ENCODE data around the gene SYNCRIP.
A peak's percentile ranks its signal among the peaks of the same experiment; 100 is the strongest.

SYNCRIP gene

DNA sequence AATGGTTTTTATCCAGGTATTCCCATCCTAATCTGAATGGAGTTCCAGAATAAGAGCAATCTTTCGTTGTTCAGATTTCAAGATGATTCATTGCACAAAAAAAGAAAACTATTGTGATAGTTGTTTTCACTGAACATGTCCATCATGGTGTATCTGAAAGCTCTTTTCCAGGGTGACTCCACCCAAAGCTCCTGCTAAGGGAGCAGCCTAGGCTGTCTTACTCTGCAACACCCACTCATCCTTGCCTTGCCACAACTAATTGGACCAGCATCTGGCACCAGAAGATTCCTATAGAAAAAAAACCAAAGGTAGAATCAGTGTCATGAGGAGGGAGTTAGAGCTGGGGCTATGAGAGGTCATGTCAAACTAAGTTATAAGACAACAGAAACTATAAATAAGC is 7.9 kb upstream of the SYNCRIP start:
- Histone ChIP-seq H3K4me1 (peaks cover 2 to 8% (median 5%) of the 10 kb centered on the region in 10 experiments; a peak in 15 of 20 replicates), H3K36me3 (no peaks in the 10 kb centered on the region), H3K4me2 (0 out of 22 replicates have a peak overlapping the region, but pooled peaks of 1 of the 11 experiments have one; percentile 7), H3K9me3 (replicated peaks in 1 of 11) (peaks cover 0 to 11% (median 0%) of the 10 kb centered on the region in 11 experiments; a peak in 3 of 22 replicates), H3K27me3 (no peaks in the 10 kb centered on the region), H4K20me1 (no peaks in the 10 kb centered on the region), H3K9ac (no peak overlapping the region), H3K4me3 (no peak overlapping the region), H3K27ac (no peak overlapping the region)
- TF ChIP-seq Cebpa-rat (IDR thresholded peaks at IDR 0.05) = no peak

DNA sequence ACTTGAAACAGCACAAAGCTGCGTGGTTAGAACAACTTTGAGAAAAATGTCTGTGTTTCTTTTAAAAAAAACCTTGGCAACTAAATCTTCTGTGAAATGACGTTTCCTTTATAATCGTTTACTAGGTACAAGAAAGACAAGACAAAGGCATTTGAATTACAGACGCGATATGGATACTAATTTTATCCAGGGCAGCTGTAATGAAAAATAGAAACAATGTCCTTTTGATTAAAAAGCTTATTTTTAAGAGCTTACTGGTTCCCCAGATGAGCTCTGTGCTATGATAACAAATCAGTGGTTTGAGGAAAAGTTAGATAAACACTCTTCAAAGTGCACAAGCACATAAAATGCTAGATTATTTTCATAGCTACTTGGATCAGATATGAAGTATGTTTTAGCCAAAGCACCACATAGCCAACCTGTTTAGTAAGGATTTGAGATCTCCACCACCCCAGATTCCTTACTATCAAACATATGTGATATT is 1.6 kb upstream of the SYNCRIP start:
- Histone ChIP-seq H3K4me1 (peaks cover 14 to 29% (median 19%) of the 10 kb centered on the region in 10 experiments), H3K9ac (peak overlapping the region; percentile 91 to 100 (median 96)), H3K27ac (peak overlapping the region; percentile 89 to 100 (median 99)), H3K4me3 (peak overlapping the region; percentile 48 to 70 (median 61)), H4K20me1 (peaks cover 23 to 31% (median 28%) of the 10 kb centered on the region in 11 experiments; a peak in 21 of 22 replicates), H3K27me3 (no peaks in the 10 kb centered on the region), H3K9me3 (replicated peaks in 1 of 11) (peaks cover 0 to 11% (median 0%) of the 10 kb centered on the region in 11 experiments; a peak in 3 of 22 replicates), H3K4me2 (peak overlapping the region; percentile 65 to 89 (median 78)), H3K36me3 (peaks cover 6 to 23% (median 19%) of the 10 kb centered on the region in 11 experiments; a peak in 21 of 22 replicates)
- TF ChIP-seq Cebpa-rat (IDR thresholded peaks at IDR 0.05) = peak in 1 of 11 experiments; percentile 3; a peak in 1 of 22 replicates

DNA sequence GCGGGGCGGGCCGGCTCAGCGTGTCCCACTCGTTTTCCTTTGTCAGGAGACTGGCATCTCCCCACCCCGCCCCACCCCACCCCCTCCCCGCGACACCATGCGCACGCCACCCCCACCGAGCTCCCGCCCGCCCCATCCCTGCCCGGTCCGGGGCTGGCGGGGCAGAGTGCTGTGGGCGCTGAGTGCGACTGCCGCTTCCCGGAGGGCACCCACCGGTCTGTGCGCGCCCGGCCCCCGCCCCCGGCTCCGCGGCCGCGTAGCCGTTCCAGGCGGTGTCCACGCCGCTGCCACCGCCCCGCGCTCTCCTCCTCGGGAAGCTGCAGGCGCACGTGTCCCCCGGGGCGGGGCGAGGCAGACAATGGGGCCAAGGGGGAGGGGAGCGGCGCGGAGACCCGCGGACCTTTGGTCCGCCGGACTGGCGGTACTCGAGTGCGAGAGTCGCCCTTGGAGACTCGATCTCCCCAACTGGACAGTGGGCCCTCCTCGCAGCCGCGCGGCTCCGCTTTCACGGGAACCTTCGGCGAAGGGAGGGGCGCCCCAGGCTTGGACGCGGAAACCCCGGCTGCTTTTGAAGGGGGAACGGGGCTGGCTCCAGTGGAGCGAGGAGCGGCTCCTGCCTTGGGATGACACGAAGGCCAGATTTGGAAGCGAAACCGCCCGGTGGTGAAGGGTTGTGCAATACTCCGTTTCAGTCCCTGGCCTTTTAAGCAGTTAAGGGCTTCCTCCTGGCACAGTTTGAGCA is 1.0 kb upstream of the SYNCRIP start:
- peaks cover 29 to 37% (median 34%) of the 10 kb centered on the region in 11 experiments; a peak in 21 of 22 replicates for H4K20me1 ChIP-seq
- H3K27me3 ChIP-seq = no peaks in the 10 kb centered on the region
- peaks cover 0 to 11% (median 0%) of the 10 kb centered on the region in 11 experiments; a peak in 3 of 22 replicates for H3K9me3 ChIP-seq (replicated peaks in 1 of 11)
- peaks cover 12 to 29% (median 25%) of the 10 kb centered on the region in 11 experiments; a peak in 21 of 22 replicates for H3K36me3 ChIP-seq
- peak overlapping the region; percentile 48 to 70 (median 61) for H3K4me3 ChIP-seq
- peak overlapping the region in 10 of 11 experiments; percentile 65 to 89 (median 78); a peak in 16 of 22 replicates for H3K4me2 ChIP-seq
- peak; percentile 85 to 99 (median 98) for TF ChIP-seq Cebpa-rat (IDR thresholded peaks at IDR 0.05)
- H3K27ac ChIP-seq = peak overlapping the region; percentile 89 to 100 (median 99)
- H3K4me1 ChIP-seq = peaks cover 20 to 35% (median 24%) of the 10 kb centered on the region in 10 experiments
- peak overlapping the region; percentile 91 to 100 (median 96) for H3K9ac ChIP-seq

DNA sequence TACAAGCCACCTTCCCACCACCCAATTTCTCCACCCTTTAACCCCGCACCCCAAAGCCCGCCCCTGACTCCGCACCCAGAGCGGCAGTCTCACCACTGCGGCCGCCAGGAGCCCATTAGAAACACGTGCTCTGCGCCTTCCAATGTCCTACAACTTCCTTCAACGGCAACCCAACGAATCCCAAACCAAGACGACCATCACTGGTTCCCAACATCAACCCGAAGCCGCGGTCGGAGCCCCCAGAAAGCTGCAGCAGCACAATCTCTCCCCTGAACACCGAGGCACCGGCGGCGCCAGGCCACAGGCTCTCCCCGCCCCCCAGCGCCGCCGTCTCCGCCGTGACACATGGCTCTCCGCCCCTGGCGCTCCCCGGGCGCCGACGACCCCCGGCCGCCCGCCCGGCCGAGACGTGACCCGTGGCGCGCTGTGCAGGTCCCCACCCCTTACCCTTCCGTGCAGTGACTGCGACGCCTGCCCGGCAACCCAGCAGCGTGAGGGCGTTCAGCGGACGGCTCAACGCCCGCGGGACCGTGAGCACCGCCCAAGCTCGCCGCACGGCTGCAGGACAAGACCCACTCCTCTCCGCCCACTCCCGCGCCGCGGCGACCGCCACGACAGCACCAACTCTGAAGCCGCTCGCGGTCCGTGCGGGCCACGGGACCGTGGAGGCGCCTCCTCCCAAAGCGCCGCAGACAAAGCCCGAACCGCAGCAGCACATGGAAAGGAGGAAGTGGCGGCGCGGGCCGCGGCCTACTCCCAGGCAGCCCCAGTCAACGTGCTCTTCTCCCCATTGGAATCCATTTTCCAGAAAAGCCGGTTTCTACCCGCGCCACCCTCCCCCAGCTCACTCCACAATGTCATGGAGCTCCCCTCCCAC is 551 bp downstream of the SYNCRIP start:
- peak overlapping the region in 7 of 11 experiments; percentile 71 to 82 (median 81); a peak in 11 of 22 replicates for H3K4me2 ChIP-seq
- peak overlapping the region; percentile 92 to 100 (median 98) for H3K9ac ChIP-seq
- no peaks in the 10 kb centered on the region for H3K27me3 ChIP-seq
- peaks cover 26 to 45% (median 41%) of the 10 kb centered on the region in 11 experiments for H3K36me3 ChIP-seq
- 0 out of 22 replicates have a peak, but pooled peaks cover 0 to 4% (median 0%) of the 10 kb centered on the region in 11 experiments for H3K9me3 ChIP-seq (replicated peaks in 1 of 11)
- TF ChIP-seq Cebpa-rat (IDR thresholded peaks at IDR 0.05) = no peak
- peaks cover 45 to 53% (median 50%) of the 10 kb centered on the region in 11 experiments; a peak in 21 of 22 replicates for H4K20me1 ChIP-seq
- H3K4me3 ChIP-seq = peak overlapping the region; percentile 79 to 98 (median 88)
- peak overlapping the region; percentile 90 to 99 (median 98) for H3K27ac ChIP-seq
- peaks cover 23 to 43% (median 25%) of the 10 kb centered on the region in 10 experiments for H3K4me1 ChIP-seq

DNA sequence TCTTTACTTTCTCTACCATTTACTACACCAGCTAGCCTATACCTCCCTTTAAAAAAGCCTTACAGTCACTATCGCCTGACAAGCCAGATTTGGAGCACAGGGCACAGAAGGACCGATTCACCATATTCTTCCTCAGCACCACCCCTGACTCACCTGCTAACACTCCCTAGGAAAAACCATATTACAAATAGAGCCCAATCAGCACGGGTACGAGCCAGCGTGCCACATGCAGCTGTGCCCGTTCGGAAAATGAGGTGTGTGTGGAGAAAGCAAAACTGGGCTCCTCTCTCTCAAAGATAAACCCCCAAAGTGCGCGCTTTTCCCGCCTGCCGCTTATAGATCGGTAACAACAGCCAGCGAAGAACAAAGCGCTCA is 1.2 kb downstream of the SYNCRIP start:
- TF ChIP-seq Cebpa-rat (IDR thresholded peaks at IDR 0.05) = no peak
- Histone ChIP-seq H3K4me2 (peak overlapping the region; percentile 71 to 82 (median 78)), H3K27me3 (no peaks in the 10 kb centered on the region), H4K20me1 (peaks cover 49 to 59% (median 56%) of the 10 kb centered on the region in 11 experiments; a peak in 21 of 22 replicates), H3K9me3 (replicated peaks in 1 of 11) (0 out of 22 replicates have a peak, but pooled peaks cover 0 to 4% (median 0%) of the 10 kb centered on the region in 11 experiments), H3K27ac (peak overlapping the region; percentile 90 to 99 (median 98); a peak in 20 of 22 replicates), H3K36me3 (peaks cover 32 to 51% (median 47%) of the 10 kb centered on the region in 11 experiments), H3K4me3 (peak overlapping the region; percentile 79 to 98 (median 88)), H3K9ac (peak overlapping the region; percentile 92 to 100 (median 98)), H3K4me1 (peaks cover 23 to 43% (median 25%) of the 10 kb centered on the region in 10 experiments)

DNA sequence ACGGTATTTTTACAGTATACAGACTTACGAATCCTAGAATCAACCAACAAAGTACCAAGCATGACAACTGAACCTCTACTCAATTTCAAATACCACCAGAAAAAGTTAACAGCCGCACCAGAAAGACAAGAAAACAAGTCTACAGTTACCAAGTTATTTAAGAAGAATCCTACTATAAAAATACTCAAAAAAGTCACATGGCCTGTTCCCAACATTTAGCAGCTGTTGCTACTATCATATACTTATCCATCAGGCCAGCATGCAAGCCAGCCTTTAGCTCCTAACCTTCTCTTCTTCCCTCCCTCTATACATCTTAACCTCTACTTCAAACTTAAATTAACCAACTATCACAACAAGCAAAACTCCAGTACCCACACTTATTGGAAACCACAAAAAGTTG is 1.9 kb downstream of the SYNCRIP start:
- H4K20me1 ChIP-seq = peaks cover 49 to 66% (median 63%) of the 10 kb centered on the region in 11 experiments; a peak in 21 of 22 replicates
- H3K9me3 ChIP-seq (replicated peaks in 1 of 11) = no peaks in the 10 kb centered on the region
- H3K27ac ChIP-seq = peak overlapping the region in 8 of 11 experiments; percentile 97 to 99 (median 98); a peak in 13 of 22 replicates

DNA sequence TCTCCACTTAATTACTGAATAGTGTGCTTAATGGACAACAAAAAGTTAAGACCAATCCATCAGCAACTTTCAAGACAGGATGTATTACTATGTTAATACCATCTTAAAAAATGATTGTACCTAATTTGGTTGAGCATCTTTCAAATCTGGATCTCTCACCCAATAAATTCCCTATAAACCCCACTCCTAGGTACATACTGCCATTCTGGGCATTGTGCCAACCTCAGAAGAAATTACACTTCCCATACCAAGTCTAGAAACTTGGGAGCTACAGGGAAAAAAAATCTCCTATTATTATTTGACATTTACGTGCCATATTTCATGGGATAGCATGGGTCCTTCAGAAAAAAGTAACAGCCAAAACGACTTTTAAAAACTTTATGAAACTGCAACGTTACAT is 5.1 kb downstream of the SYNCRIP start:
- no peak for TF ChIP-seq Cebpa-rat (IDR thresholded peaks at IDR 0.05)
- Histone ChIP-seq H3K36me3 (peaks cover 59 to 90% (median 83%) of the 10 kb centered on the region in 11 experiments), H3K9me3 (replicated peaks in 1 of 11) (no peaks in the 10 kb centered on the region), H3K4me3 (no peak overlapping the region), H3K27me3 (no peaks in the 10 kb centered on the region), H3K9ac (no peak overlapping the region), H4K20me1 (peaks cover 70 to 99% (median 96%) of the 10 kb centered on the region in 11 experiments; a peak in 21 of 22 replicates), H3K4me1 (peaks cover 5 to 25% (median 13%) of the 10 kb centered on the region in 10 experiments; a peak in 17 of 20 replicates), H3K27ac (no peak overlapping the region), H3K4me2 (peak overlapping the region in 3 of 11 experiments; percentile 9 to 81 (median 11); a peak in 4 of 22 replicates)

More for the DNA sequence above, 1.9 kb downstream of the SYNCRIP start:
- H3K9ac ChIP-seq = peak overlapping the region; percentile 92 to 100 (median 98); a peak in 21 of 22 replicates
- no peak for TF ChIP-seq Cebpa-rat (IDR thresholded peaks at IDR 0.05)
- peaks cover 19 to 37% (median 24%) of the 10 kb centered on the region in 10 experiments for H3K4me1 ChIP-seq
- H3K4me3 ChIP-seq = peak overlapping the region; percentile 79 to 98 (median 88)
- no peaks in the 10 kb centered on the region for H3K27me3 ChIP-seq
- H3K4me2 ChIP-seq = peak overlapping the region; percentile 71 to 82 (median 78)
- H3K36me3 ChIP-seq = peaks cover 39 to 58% (median 54%) of the 10 kb centered on the region in 11 experiments

Data from BLaER1 treated with 17β-estradiol and CSF1 and Interleukin-3, amounts not matched to agents 10 nM and 100 nM (cell line).